Breast epithelium (tissue), 4 donors: ENCODE data around the gene SPIB. TPM values are rescaled to one million over a fixed set of nuclear protein-coding genes. Genes with fewer than 3 reads are reported as not detected.

ENCODE experiments used
- DNase-seq, 2 donors: peaks; one replicate each; pipeline ENCODE4 v3.0.0-alpha.2; 2019; ENCODE audit warnings: low spot score in 2 of 2
- H3K27ac ChIP-seq, 2 donors: fragments of 200-600 bp; sonication (generic) in 1 of 2; one replicate each; pipeline ENCODE4 v1.5.1; 2016 to 2019; ENCODE audit warnings: mild to moderate bottlenecking in 1 of 2
- H3K27me3 ChIP-seq, 2 donors: fragments of 200-600 bp; sonication (generic) in 1 of 2; one replicate each; pipeline versions ENCODE4 v1.5.1 to v1.6.0; 2017 to 2019; ENCODE audit warnings: control low read depth in 1 of 2, mild to moderate bottlenecking in 1 of 2
- H3K36me3 ChIP-seq: fragments of 200-600 bp; one replicate; pipeline ENCODE4 v1.5.1; 2019
- H3K4me1 ChIP-seq, 2 donors: fragments of 200-600 bp; sonication (generic); one replicate each; pipeline ENCODE4 v1.5.1; 2016 to 2019; ENCODE audit warnings: control low read depth in 1 of 2
- H3K4me3 ChIP-seq, 3 donors: fragments of 200-600 bp; sonication (generic); 1 replicate in 2 of 3; 2 replicates in 1 of 3; pipeline ENCODE4 v1.5.1; 2016 to 2019; ENCODE audit warnings: mild to moderate bottlenecking in 3 of 3, moderate library complexity in 2 of 3
- H3K9me3 ChIP-seq, 2 donors: fragments of 200-600 bp; sonication (generic) in 1 of 2; one replicate each; pipeline ENCODE4 v1.5.1; 2016 to 2019; ENCODE audit warnings: control low read depth in 1 of 2
- POLR2A ChIP-seq: fragments of 450-650 bp; IDR thresholded peaks from one replicate; pipeline ENCODE4 v1.6.1; 2016; ENCODE audit warnings: antibody characterized with exemption, mild to moderate bottlenecking, moderate library complexity
- POLR2AphosphoS5 ChIP-seq, 3 donors: sonication (generic); formaldehyde crosslinking; IDR thresholded peaks; one replicate each; pipeline ENCODE4 v1.6.1; 2017; ENCODE audit warnings: antibody characterized with exemption in 3 of 3
- intact Hi-C: fragments of 100-400 bp; cut with DNase I; formaldehyde crosslinking; loops from one replicate; pipeline ENCODE4 v1.15.1; 2023; ENCODE audit warnings: low total_unique reads
- total RNA-seq, 3 donors: library from RNA; depleted of rRNA; stranded (reverse); fragments of >200 nt; gene quantifications; one replicate each; pipeline ENCODE4 v1.1.0, GENCODE V29; 2016
- TF ChIP-seq, protein P1 (sequence below), 3 donors: fragments of 450-650 bp; IDR thresholded peaks; one replicate each; pipeline ENCODE4 v1.5.1; 2016 to 2017; ENCODE audit warnings: antibody characterized with exemption in 3 of 3, mild to moderate bottlenecking in 3 of 3, moderate library complexity in 3 of 3

The SPIB gene
- total RNA-seq, 3 donors from 2014 or later = 0.33 TPM; not detected in 2

- no peak overlapping the region for H3K4me3 ChIP-seq
- no peaks in the 10 kb centered on the region for H3K4me1 ChIP-seq
- no peaks in the 10 kb centered on the region for H3K36me3 ChIP-seq
- no peak overlapping the region for H3K27ac ChIP-seq
- intact Hi-C loops = no loop called here
- no peaks in the 10 kb centered on the region for H3K9me3 ChIP-seq
- no peaks in the 10 kb centered on the region for H3K27me3 ChIP-seq
- TF ChIP-seq POLR2AphosphoS5 (IDR thresholded peaks at IDR 0.05) = no peak
- TF ChIP-seq POLR2A = no peak
- TF ChIP-seq, protein P1, sequence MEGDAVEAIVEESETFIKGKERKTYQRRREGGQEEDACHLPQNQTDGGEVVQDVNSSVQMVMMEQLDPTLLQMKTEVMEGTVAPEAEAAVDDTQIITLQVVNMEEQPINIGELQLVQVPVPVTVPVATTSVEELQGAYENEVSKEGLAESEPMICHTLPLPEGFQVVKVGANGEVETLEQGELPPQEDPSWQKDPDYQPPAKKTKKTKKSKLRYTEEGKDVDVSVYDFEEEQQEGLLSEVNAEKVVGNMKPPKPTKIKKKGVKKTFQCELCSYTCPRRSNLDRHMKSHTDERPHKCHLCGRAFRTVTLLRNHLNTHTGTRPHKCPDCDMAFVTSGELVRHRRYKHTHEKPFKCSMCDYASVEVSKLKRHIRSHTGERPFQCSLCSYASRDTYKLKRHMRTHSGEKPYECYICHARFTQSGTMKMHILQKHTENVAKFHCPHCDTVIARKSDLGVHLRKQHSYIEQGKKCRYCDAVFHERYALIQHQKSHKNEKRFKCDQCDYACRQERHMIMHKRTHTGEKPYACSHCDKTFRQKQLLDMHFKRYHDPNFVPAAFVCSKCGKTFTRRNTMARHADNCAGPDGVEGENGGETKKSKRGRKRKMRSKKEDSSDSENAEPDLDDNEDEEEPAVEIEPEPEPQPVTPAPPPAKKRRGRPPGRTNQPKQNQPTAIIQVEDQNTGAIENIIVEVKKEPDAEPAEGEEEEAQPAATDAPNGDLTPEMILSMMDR (IDR thresholded peaks at IDR 0.05) = no peak
- no peak for DNase-seq
These were observed 25.1 kb upstream of the SPIB start for GRCh38 chr19:50393589-50393988.

GRCh38 chr19:50394017-50394416 is 24.7 kb upstream of the SPIB start:
- no peak overlapping the region for H3K4me3 ChIP-seq
- no peaks in the 10 kb centered on the region for H3K27me3 ChIP-seq
- no peaks in the 10 kb centered on the region for H3K36me3 ChIP-seq
- DNase-seq = no peak
- H3K27ac ChIP-seq = no peak overlapping the region
- no peak for TF ChIP-seq POLR2A
- TF ChIP-seq POLR2AphosphoS5 (IDR thresholded peaks at IDR 0.05) = no peak
- TF ChIP-seq, protein P1 (IDR thresholded peaks at IDR 0.05) = no peak
- H3K4me1 ChIP-seq = no peaks in the 10 kb centered on the region
- no peaks in the 10 kb centered on the region for H3K9me3 ChIP-seq
- intact Hi-C loops = no loop called here

- DNase-seq = no peak
- H3K4me3 ChIP-seq = no peak overlapping the region
- no peaks in the 10 kb centered on the region for H3K4me1 ChIP-seq
- H3K27ac ChIP-seq = no peak overlapping the region
- no peaks in the 10 kb centered on the region for H3K27me3 ChIP-seq
- no peaks in the 10 kb centered on the region for H3K36me3 ChIP-seq
- intact Hi-C loops = no loop called here
- no peaks in the 10 kb centered on the region for H3K9me3 ChIP-seq
- no peak for TF ChIP-seq POLR2AphosphoS5 (IDR thresholded peaks at IDR 0.05)
These were observed 19.9 kb upstream of the SPIB start for GRCh38 chr19:50398675-50399367.

GRCh38 chr19:50399368-50399745 is 19.4 kb upstream of the SPIB start:
- Histone ChIP-seq H3K36me3 (no peaks in the 10 kb centered on the region), H3K4me1 (no peaks in the 10 kb centered on the region), H3K27ac (no peak overlapping the region), H3K9me3 (no peaks in the 10 kb centered on the region), H3K27me3 (no peaks in the 10 kb centered on the region), H3K4me3 (no peak overlapping the region)
- DNase-seq = no peak
- TF ChIP-seq, protein P1 (IDR thresholded peaks at IDR 0.05) = no peak
- TF ChIP-seq POLR2AphosphoS5 (IDR thresholded peaks at IDR 0.05) (no peak), POLR2A (no peak)
- intact Hi-C loops = no loop called here

GRCh38 chr19:50401605-50402450 is 16.9 kb upstream of the SPIB start:
- Histone ChIP-seq H3K27me3 (no peaks in the 10 kb centered on the region), H3K4me1 (no peaks in the 10 kb centered on the region), H3K27ac (no peak overlapping the region), H3K9me3 (no peaks in the 10 kb centered on the region), H3K4me3 (no peak overlapping the region), H3K36me3 (no peaks in the 10 kb centered on the region)
- intact Hi-C loops = no loop called here
- TF ChIP-seq POLR2AphosphoS5 (IDR thresholded peaks at IDR 0.05) = no peak
- TF ChIP-seq, protein P1 (IDR thresholded peaks at IDR 0.05) = no peak
- TF ChIP-seq POLR2A = no peak
- DNase-seq = no peak
